ENCODE results near the gene CSF2. TPM values are rescaled to one million over a fixed set of nuclear protein-coding genes. Genes with fewer than 3 reads are reported as not detected.
A peak's percentile ranks its signal among the peaks of the same experiment; 100 is the strongest.

Gene CSF2
- total and polyA plus RNA-seq, 4 donors = 0.37 to 16.8 (median 8.2) TPM

DNA sequence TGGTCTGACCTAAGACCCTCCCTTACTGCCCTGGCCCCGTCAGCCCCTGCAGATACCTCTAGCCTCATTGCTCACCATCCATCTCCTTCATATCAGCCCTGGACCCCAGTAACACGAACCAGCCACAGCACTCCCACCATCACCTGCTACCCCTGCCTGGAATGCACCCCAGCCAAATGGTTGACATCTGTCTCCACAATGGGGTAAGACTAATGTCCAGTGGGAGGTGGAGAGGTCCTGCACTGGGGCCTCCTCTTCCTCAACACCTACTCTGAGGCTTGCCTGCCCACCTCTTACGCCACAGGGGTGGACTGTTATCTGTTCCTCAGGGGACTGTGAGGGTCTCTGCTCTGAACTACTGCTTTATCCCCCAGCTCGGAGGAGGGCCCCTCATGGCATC, 12.1 kb downstream of the CSF2 start:
- Histone ChIP-seq H3K9me3 (ENCODE audit: control insufficient read depth in 4 of 4, insufficient read depth in 3 of 4, low read length in 3 of 4) (no peaks in the 10 kb centered on the region), H3K9ac (ENCODE audit: insufficient read depth in 1 of 2, low read length in 2 of 2) (no peak overlapping the region), H3K4me3 (no peak overlapping the region), H3K4me1 (ENCODE audit: control insufficient read depth in 5 of 5, insufficient read depth in 5 of 5, low read length in 5 of 5) (peaks cover 0 to 13% (median 0%) of the 10 kb centered on the region in 5 donors), H3K27ac (ENCODE audit: low read depth in 1 of 2, low read length in 1 of 2) (peak overlapping the region in 1 of 2 donors; percentile 26), H3K27me3 (ENCODE audit: control insufficient read depth in 3 of 3, insufficient read depth in 3 of 3, low read length in 2 of 3) (no peaks in the 10 kb centered on the region), H3K36me3 (ENCODE audit: control insufficient read depth in 4 of 4, insufficient read depth in 4 of 4, low read length in 4 of 4) (no peaks in the 10 kb centered on the region)
- 78 to 89% methylated on average over 4 of the region's 4 CpGs for WGBS, 2 donors
- DNase-seq (no peak), ATAC-seq (ENCODE audit: insufficient read depth, low FRiP score) (no peak)
- TF ChIP-seq, protein P1, sequence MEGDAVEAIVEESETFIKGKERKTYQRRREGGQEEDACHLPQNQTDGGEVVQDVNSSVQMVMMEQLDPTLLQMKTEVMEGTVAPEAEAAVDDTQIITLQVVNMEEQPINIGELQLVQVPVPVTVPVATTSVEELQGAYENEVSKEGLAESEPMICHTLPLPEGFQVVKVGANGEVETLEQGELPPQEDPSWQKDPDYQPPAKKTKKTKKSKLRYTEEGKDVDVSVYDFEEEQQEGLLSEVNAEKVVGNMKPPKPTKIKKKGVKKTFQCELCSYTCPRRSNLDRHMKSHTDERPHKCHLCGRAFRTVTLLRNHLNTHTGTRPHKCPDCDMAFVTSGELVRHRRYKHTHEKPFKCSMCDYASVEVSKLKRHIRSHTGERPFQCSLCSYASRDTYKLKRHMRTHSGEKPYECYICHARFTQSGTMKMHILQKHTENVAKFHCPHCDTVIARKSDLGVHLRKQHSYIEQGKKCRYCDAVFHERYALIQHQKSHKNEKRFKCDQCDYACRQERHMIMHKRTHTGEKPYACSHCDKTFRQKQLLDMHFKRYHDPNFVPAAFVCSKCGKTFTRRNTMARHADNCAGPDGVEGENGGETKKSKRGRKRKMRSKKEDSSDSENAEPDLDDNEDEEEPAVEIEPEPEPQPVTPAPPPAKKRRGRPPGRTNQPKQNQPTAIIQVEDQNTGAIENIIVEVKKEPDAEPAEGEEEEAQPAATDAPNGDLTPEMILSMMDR (IDR thresholded peaks at IDR 0.05; ENCODE audit: control extremely low read depth, extremely low read depth) = no peak

DNA sequence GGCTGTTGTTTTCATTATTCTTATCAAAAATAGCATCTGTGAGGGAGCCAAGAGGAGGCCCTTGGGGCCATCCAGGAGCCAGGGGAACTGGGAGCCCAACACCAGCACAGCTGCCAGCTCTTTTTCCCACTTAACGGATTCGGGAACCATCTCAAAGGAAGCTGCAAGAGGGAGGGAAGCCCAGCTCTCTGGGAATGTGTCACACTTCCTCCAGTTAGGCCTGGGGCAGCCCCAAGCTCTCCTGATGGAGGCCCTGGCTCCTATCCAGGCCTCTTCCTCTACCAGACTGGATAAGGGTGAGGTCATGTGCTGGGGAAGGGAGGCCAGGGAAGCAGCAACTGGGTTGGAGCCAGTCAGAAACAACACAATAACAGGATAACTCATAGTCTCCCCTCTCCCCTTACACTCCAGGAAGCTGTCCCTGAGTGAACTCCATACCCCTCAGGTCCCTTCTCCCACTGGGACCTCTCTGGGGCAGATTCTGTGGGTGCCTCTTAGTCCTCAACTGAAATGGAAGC, 12.7 kb downstream of the CSF2 start:
- no peaks in the 10 kb centered on the region for H3K27me3 ChIP-seq (ENCODE audit: control insufficient read depth in 3 of 3, insufficient read depth in 3 of 3, low read length in 2 of 3)
- H3K9me3 ChIP-seq (ENCODE audit: control insufficient read depth in 4 of 4, insufficient read depth in 3 of 4, low read length in 3 of 4) = no peaks in the 10 kb centered on the region
- no peak overlapping the region for H3K9ac ChIP-seq (ENCODE audit: insufficient read depth in 1 of 2, low read length in 2 of 2)
- peak; percentile 60 to 79 (median 66) for DNase-seq
- H3K4me1 ChIP-seq (ENCODE audit: control insufficient read depth in 5 of 5, insufficient read depth in 5 of 5, low read length in 5 of 5) = peaks cover 0 to 13% (median 0%) of the 10 kb centered on the region in 5 donors
- ATAC-seq (ENCODE audit: insufficient read depth, low FRiP score) = peak; percentile 70
- 29 to 50% methylated on average over 2 of the region's 2 CpGs for WGBS, 2 donors
- no peak overlapping the region for H3K4me3 ChIP-seq
- H3K36me3 ChIP-seq (ENCODE audit: control insufficient read depth in 4 of 4, insufficient read depth in 4 of 4, low read length in 4 of 4) = no peaks in the 10 kb centered on the region
- peak overlapping the region in 1 of 2 donors; percentile 58 for H3K27ac ChIP-seq (ENCODE audit: low read depth in 1 of 2, low read length in 1 of 2)
- TF ChIP-seq, protein P1 (IDR thresholded peaks at IDR 0.05; ENCODE audit: control extremely low read depth, extremely low read depth) = no peak

DNA sequence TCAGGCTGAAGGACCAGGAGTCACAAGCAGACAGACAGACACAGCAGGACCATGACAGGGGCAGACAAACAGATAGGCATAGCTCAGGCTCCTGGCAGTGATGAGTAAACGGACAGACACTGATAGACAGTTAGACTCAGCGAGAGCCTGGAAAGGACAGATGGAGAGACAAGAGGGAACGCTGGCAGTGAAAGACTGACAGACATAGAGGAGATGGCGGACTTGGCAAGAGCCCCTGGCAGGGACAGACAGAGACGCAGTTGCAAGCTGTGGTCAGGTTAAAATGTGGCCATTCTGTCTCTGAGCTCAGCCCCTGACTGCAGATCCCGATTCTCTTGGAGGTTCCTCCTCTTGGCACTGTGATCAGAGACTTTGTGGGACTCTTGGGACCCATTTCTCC, 13.6 kb downstream of the CSF2 start:
- Histone ChIP-seq H3K36me3 (ENCODE audit: control insufficient read depth in 4 of 4, insufficient read depth in 4 of 4, low read length in 4 of 4) (no peaks in the 10 kb centered on the region), H3K9ac (ENCODE audit: insufficient read depth in 1 of 2, low read length in 2 of 2) (no peak overlapping the region), H3K27ac (ENCODE audit: low read depth in 1 of 2, low read length in 1 of 2) (no peak overlapping the region), H3K4me1 (ENCODE audit: control insufficient read depth in 5 of 5, insufficient read depth in 5 of 5, low read length in 5 of 5) (peaks cover 0 to 13% (median 0%) of the 10 kb centered on the region in 5 donors), H3K27me3 (ENCODE audit: control insufficient read depth in 3 of 3, insufficient read depth in 3 of 3, low read length in 2 of 3) (no peaks in the 10 kb centered on the region), H3K9me3 (ENCODE audit: control insufficient read depth in 4 of 4, insufficient read depth in 3 of 4, low read length in 3 of 4) (no peaks in the 10 kb centered on the region), H3K4me3 (no peak overlapping the region)
- WGBS, 2 donors = 91% methylated on average over 6 of the region's 6 CpGs
- DNase-seq (no peak), ATAC-seq (ENCODE audit: insufficient read depth, low FRiP score) (no peak)
- TF ChIP-seq, protein P1 (IDR thresholded peaks at IDR 0.05; ENCODE audit: control extremely low read depth, extremely low read depth) = no peak

DNA sequence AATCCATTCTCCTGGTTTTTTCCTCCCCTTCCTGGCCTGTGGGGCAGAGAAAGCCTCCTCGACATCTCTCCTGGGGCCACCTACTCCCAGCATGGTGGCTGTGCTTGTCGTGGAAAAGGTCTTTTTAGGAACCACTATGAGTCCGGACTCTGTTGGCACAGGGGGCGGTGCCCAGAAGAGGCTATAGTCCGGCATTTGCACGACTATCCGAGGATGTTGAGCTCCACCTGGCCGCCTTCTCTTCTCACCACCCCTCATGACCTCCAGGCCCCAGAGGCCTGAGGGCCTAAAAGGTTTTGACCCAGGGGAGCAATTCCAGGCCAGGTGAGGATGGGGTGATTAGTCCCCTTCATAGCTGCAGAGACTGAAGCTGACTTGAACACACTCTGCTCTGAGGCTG, 14.1 kb downstream of the CSF2 start:
- TF ChIP-seq, protein P1 (IDR thresholded peaks at IDR 0.05; ENCODE audit: control extremely low read depth, extremely low read depth) = no peak
- no peak for DNase-seq

More for the DNA sequence above, 14.1 kb downstream of the CSF2 start:
- Histone ChIP-seq H3K4me3 (no peak overlapping the region), H3K36me3 (ENCODE audit: control insufficient read depth in 4 of 4, insufficient read depth in 4 of 4, low read length in 4 of 4) (no peaks in the 10 kb centered on the region), H3K9ac (ENCODE audit: insufficient read depth in 1 of 2, low read length in 2 of 2) (no peak overlapping the region), H3K4me1 (ENCODE audit: control insufficient read depth in 5 of 5, insufficient read depth in 5 of 5, low read length in 5 of 5) (peaks cover 0 to 13% (median 0%) of the 10 kb centered on the region in 5 donors), H3K27ac (ENCODE audit: low read depth in 1 of 2, low read length in 1 of 2) (no peak overlapping the region), H3K9me3 (ENCODE audit: control insufficient read depth in 4 of 4, insufficient read depth in 3 of 4, low read length in 3 of 4) (no peaks in the 10 kb centered on the region), H3K27me3 (ENCODE audit: control insufficient read depth in 3 of 3, insufficient read depth in 3 of 3, low read length in 2 of 3) (no peaks in the 10 kb centered on the region)
- WGBS, 2 donors = 85 to 91% methylated on average over 8 of the region's 8 CpGs
- no peak for ATAC-seq (ENCODE audit: insufficient read depth, low FRiP score)

All from lung (tissue), 12 donors.